SH-SY5Y (cell line): ENCODE data around the gene STRIP2.

Experiments used
- GATA2 ChIP-seq: IDR thresholded peaks from 2 replicates; pipeline ENCODE4 v1.6.1; 2011; ENCODE audit warnings: mild to moderate bottlenecking, low read depth, low read length
- GATA3 ChIP-seq: IDR thresholded peaks from 2 replicates; pipeline ENCODE4 v1.6.1; 2011; ENCODE audit warnings: low read depth, mild to moderate bottlenecking, low read length, moderate library complexity

DNA sequence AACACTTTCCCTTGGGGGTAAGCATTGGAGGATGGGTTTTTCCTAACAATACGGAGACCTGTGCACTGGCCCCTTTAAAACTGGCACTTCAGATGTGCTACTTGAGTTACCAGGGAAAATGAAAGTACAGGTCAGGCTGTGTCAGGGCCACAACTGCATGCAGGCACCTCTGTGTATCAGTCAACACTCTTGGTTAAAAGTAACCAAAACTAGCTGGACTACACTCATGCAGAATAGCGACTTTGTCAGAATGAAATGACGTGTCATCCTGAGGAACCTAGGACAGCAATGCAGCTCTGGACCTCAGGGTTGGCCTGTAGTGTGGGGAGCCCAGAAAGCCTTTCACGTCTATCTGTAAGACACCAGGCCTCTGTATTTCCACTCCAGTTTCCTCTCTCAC is 34.3 kb downstream of the STRIP2 start:
- TF ChIP-seq GATA2: no peak
- TF ChIP-seq GATA3: no peak
